ENCODE data around the gene DSCAM. TPM values are rescaled to one million over a fixed set of nuclear protein-coding genes. Genes with fewer than 3 reads are reported as not detected.

DSCAM gene
- total RNA-seq, 4 donors from 2014 or later, result 0.19 TPM; not detected in 3

DNA sequence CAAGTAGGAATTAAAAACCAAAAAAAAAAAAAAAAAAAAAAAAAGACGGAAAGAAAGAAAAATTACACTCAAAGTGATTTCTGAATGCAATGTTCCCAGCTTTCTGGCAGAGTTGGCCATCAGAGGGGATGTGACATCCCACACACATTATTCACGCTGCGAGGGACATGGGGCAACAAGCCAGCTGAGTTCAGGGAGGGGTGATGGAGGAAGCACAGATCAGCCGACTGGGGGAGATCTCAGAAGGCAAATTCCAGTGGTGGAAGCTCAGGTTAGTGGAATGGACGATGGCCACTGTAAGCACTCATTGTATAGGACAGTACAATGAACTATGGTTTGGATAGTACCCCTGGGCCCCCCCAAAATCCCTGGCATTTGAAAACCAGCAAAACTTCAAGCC is 667.8 kb downstream of the DSCAM start:
- no peaks in the 10 kb centered on the region for H3K36me3 ChIP-seq
- no peak overlapping the region for H3K27ac ChIP-seq
- no peak for DNase-seq
- H3K4me1 ChIP-seq, result no peaks in the 10 kb centered on the region
- no peaks in the 10 kb centered on the region for H3K27me3 ChIP-seq
- H3K4me3 ChIP-seq, result no peak overlapping the region
- peaks cover 0 to 4% (median 0%) of the 10 kb centered on the region in 4 donors for H3K9me3 ChIP-seq
- TF ChIP-seq, protein P1, sequence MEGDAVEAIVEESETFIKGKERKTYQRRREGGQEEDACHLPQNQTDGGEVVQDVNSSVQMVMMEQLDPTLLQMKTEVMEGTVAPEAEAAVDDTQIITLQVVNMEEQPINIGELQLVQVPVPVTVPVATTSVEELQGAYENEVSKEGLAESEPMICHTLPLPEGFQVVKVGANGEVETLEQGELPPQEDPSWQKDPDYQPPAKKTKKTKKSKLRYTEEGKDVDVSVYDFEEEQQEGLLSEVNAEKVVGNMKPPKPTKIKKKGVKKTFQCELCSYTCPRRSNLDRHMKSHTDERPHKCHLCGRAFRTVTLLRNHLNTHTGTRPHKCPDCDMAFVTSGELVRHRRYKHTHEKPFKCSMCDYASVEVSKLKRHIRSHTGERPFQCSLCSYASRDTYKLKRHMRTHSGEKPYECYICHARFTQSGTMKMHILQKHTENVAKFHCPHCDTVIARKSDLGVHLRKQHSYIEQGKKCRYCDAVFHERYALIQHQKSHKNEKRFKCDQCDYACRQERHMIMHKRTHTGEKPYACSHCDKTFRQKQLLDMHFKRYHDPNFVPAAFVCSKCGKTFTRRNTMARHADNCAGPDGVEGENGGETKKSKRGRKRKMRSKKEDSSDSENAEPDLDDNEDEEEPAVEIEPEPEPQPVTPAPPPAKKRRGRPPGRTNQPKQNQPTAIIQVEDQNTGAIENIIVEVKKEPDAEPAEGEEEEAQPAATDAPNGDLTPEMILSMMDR (IDR thresholded peaks at IDR 0.05), result no peak
- TF ChIP-seq POLR2A (IDR thresholded peaks at IDR 0.05), result no peak

DNA sequence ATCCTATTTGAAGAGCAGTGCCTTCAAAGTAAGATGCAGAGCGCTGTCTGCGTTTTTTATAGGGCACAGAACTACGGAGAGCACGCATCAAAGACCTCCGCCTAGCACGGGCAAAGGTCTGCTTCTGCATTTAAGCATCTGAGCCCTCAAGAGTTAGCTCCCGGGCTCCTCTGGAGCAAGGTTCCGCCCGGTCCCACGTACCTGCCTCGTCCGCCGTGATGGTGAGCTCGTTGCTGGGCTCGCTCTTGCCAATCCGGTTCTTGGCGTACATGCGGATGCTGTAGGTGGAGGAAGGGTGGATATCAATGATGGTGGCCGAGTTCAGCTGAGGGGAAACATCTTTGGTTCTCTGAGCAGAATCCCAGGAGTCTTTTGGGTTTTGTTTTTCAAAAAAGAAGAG is 668.2 kb downstream of the DSCAM start:
- peaks cover 0 to 4% (median 0%) of the 10 kb centered on the region in 4 donors for H3K9me3 ChIP-seq
- DNase-seq, result no peak
- no peaks in the 10 kb centered on the region for H3K27me3 ChIP-seq
- no peak overlapping the region for H3K4me3 ChIP-seq
- H3K27ac ChIP-seq, result no peak overlapping the region
- H3K4me1 ChIP-seq, result no peaks in the 10 kb centered on the region
- no peaks in the 10 kb centered on the region for H3K36me3 ChIP-seq
- TF ChIP-seq POLR2A (IDR thresholded peaks at IDR 0.05), result no peak
- TF ChIP-seq, protein P1 (IDR thresholded peaks at IDR 0.05), result no peak

DNA sequence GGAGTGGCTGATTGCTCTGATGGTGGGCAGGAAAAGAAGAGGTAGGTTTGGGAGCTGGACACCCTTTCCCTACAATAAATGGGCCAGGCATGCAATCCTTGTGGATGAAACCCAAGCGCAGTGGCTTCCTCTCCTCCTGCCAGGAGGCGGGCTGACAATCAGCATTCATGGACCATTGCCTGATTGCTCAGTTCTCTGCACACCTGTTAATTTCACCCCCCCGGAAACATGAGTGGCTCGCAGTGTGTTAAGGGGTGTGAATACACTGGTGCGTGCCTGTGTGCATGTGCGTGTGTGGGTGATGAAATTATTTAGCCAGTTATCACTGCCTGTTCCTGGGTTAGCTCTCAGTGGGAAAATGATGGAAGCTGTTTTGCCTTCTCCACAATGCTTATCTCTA is 669.0 kb downstream of the DSCAM start:
- Histone ChIP-seq H3K4me3 (no peak overlapping the region), H3K9me3 (peaks cover 0 to 4% (median 0%) of the 10 kb centered on the region in 4 donors), H3K36me3 (no peaks in the 10 kb centered on the region), H3K27ac (no peak overlapping the region), H3K27me3 (no peaks in the 10 kb centered on the region), H3K4me1 (no peaks in the 10 kb centered on the region)
- TF ChIP-seq POLR2A (IDR thresholded peaks at IDR 0.05), result no peak
- TF ChIP-seq, protein P1 (IDR thresholded peaks at IDR 0.05), result no peak
- no peak for DNase-seq

DNA sequence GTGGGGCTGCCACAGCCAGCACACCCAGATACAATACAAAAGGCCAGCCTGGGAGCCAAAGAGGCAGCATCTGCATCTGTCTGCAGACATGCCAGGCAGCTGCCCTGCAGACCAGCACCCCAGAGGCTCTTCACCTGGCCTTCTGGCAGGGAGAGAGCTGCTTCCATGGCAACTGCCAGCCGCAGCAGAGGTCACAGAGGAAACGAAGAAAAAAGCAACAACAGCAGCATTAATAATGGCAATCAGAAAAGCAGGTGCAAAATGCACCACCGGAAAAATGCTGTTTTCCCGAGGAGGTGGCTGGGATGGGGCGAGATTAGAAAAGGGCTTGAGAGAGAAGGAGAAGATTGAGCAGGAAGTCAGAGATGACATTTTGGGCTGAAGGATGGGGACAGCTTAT is 670.2 kb downstream of the DSCAM start:
- no peak for DNase-seq
- no peak overlapping the region for H3K27ac ChIP-seq
- no peak overlapping the region for H3K4me3 ChIP-seq
- H3K27me3 ChIP-seq, result no peaks in the 10 kb centered on the region
- no peaks in the 10 kb centered on the region for H3K9me3 ChIP-seq
- TF ChIP-seq, protein P1 (IDR thresholded peaks at IDR 0.05), result no peak
- no peak for TF ChIP-seq POLR2A (IDR thresholded peaks at IDR 0.05)
- H3K4me1 ChIP-seq, result no peaks in the 10 kb centered on the region
- H3K36me3 ChIP-seq, result no peaks in the 10 kb centered on the region

DNA sequence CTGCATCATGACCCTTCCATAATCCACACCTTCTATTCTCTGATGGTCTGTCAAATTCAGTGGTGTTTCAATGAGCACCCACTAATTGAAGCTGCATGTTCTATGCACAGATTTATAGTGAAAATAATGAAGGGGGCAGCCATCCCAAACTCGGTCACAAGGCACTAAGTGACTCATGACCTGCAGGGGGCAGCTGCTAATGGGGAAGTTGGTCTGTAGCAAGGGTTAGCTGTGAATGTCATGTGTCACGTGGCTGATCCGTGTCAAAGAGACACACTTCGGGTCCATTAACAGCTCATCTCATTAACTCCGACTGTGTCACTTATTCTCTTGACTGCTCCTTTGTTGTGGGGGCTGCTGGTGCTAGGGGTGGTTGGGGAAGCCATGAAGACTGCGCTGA is 673.1 kb downstream of the DSCAM start:
- Histone ChIP-seq H3K9me3 (no peaks in the 10 kb centered on the region), H3K4me3 (no peak overlapping the region), H3K27ac (no peak overlapping the region), H3K4me1 (no peaks in the 10 kb centered on the region), H3K27me3 (no peaks in the 10 kb centered on the region), H3K36me3 (no peaks in the 10 kb centered on the region)
- TF ChIP-seq POLR2A (IDR thresholded peaks at IDR 0.05), result no peak
- TF ChIP-seq, protein P1 (IDR thresholded peaks at IDR 0.05), result no peak
- DNase-seq, result no peak

DNA sequence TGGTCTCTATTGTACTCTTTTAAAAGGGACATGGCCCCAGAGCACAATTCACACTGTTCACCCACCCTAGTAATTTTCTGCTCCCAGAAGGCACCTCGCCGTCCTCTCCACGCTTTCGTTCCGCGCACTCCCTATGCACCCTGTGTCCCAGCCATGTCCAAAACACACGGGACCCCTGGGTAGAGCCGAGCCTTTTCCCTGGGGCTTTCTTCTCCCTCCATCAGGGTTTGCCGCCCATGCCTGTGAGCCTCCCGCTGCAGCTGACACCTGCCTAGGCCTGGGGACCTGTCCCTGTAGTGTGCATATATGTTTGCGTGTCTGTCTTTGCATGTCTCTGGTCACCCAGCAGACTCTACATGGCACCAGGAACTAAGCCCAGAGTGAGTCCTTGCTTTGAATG is 677.0 kb downstream of the DSCAM start:
- no peak for DNase-seq
- H3K36me3 ChIP-seq, result no peaks in the 10 kb centered on the region
- no peak overlapping the region for H3K27ac ChIP-seq
- TF ChIP-seq POLR2A (IDR thresholded peaks at IDR 0.05), result no peak
- TF ChIP-seq, protein P1 (IDR thresholded peaks at IDR 0.05), result no peak
- no peaks in the 10 kb centered on the region for H3K4me1 ChIP-seq
- H3K9me3 ChIP-seq, result no peaks in the 10 kb centered on the region
- no peaks in the 10 kb centered on the region for H3K27me3 ChIP-seq
- no peak overlapping the region for H3K4me3 ChIP-seq

Measured in Peyer's patch (tissue), 4 donors.